ENCODE data around the gene SLC44A1. TPM values are rescaled to one million over a fixed set of nuclear protein-coding genes. Genes with fewer than 3 reads are reported as not detected.
A peak's percentile ranks its signal among the peaks of the same experiment; 100 is the strongest.

Gene SLC44A1
- total RNA-seq, 2 donors from 2014 or later: 147 to 157 TPM

DNA sequence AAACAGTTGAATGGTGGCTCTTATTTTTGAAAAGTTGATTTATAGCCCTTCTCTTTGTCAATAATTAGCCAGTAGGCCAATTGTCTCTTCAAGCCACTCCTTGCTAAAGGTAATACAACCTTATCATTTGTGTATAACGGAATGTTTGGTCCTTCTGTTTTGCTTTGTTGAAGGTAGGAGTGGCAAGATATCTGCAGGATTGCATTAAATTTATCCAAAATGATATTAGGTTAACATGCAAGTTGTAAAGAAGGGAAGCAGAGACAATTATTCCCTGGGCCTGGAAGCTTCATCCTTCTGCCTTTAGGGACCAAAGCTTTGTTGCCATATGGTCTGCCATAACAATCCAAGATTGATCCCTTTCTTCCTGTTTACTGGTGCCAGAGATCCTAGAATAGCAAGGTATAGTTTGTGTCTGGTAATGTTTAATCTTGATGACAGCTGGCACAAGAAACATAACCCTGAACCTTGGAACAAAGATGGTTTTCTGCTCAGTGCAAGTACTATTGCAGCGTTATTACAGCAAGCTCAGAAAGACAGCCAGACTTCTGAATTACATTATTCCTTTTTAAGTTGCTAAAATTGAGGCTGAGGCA is 187.9 kb downstream of the SLC44A1 start:
- DNase-seq: no peak
- peak; percentile 89 for ATAC-seq
- intact Hi-C loops (cut with DNase I, micrococcal nuclease): no loop called here

DNA sequence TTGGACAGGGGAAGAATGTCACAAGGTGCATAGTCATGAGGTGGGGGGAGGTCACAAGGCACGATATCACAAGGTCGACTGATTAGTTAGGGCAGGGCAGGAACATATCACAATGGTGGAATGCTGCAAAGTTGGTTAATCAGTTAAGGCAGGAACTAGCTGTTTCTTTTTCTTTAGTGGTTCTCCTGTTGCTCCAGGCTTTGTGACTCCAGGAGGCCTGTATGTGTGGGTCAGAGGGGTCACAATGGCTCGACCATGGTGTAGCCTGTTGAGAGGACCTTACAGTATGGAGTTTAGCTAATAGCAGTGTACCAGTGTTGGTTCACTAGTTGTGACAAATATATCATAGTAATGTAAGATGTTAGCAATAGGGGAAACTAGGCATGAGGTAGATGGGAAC is 191.0 kb downstream of the SLC44A1 start:
- DNase-seq (no peak), ATAC-seq (no peak)
- intact Hi-C loops (cut with DNase I, micrococcal nuclease): no loop called here

DNA sequence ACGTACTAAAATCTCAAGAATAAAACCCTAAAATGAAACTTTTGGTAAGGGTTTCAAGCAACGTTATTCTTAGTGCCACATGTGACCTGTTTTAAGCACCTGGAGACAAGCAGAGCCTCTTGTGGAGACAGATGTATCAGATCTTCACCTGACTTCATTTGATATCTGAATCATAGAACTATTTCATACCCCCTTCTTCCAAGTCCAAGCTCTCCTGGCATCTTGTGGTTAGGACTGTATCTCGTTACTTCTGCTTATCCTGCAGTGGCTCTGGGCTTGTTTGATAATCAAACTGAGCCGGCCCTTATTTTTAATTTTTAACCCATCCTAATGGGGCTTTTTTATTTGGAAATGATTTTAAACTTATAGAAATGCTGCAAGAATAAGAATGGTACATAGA is 192.3 kb downstream of the SLC44A1 start:
- DNase-seq: no peak
- ATAC-seq: no peak
- intact Hi-C loops (cut with DNase I, micrococcal nuclease): no loop called here

DNA sequence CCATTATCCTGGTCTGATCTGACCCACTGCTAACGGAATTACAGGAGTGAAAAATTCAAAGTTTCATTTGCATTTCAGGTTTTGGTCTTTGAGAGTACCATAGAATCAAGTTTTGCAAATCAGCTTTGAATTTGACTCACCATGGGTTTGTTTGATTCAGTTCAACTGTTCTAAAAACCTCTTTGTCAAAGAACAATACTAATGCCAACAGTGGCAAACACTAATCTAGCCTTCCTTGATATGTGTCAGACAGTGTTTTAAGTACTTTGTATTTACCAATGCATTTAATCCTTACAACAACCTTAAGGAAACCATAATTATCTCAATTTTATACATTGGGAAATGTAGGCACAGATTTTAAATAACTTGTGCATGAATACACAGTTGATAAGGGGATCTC is 193.3 kb downstream of the SLC44A1 start:
- intact Hi-C loops (cut with DNase I, micrococcal nuclease): no loop called here
- DNase-seq: no peak
- ATAC-seq: no peak

DNA sequence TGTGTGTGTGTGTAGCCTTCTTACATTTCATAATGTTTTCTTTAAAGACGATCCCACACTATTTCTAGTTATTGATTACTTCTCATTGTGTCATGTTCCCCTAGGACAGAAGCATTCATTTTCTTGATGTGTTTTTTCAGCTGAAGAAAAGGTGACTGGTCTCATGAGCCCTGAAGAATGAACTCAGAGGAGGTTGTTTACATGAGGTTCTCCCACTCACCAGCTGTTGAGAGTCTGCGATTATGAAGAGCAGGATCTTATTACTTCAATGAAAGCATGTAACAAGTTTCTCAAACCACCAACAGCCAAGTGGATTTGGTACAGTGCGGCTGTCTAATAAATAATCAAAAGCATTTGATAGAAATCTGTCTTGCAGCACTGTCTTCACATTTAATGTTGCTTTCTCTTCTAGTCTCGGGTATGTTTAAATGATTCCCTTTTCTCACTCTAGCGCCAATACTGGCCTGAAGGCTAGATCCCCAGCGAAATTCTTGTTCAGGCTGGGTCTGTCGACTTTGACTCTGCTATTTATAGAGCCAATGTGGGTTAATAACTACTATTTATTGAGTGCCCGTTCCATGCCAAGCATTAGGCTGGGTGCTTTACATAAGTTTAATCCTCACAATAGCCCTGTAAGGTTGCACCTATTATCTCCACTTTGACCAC is 193.8 kb downstream of the SLC44A1 start:
- ATAC-seq (no peak), DNase-seq (no peak)
- intact Hi-C loops (cut with DNase I, micrococcal nuclease): no loop called here

DNA sequence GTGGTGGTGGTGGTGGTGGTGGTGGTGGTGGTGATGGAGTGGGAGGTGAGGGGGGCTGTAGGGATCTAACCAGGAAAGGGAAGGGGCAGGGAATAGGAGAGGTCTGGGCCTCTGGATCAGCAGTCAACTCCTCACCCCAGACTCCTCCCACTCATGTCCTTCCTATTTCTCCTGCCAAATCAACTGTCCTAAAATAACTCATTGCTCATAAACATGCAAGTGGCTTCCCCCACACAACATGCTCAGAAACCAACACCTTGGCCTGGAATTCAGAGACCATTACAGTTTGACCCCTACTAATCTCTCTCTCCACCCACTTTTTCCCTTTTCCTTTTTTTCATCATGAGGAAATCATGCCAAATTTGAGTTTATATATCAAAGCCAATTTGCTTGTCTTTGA is 195.0 kb downstream of the SLC44A1 start:
- DNase-seq (no peak), ATAC-seq (peak; percentile 62)
- intact Hi-C loops (cut with DNase I, micrococcal nuclease): no loop called here

DNA sequence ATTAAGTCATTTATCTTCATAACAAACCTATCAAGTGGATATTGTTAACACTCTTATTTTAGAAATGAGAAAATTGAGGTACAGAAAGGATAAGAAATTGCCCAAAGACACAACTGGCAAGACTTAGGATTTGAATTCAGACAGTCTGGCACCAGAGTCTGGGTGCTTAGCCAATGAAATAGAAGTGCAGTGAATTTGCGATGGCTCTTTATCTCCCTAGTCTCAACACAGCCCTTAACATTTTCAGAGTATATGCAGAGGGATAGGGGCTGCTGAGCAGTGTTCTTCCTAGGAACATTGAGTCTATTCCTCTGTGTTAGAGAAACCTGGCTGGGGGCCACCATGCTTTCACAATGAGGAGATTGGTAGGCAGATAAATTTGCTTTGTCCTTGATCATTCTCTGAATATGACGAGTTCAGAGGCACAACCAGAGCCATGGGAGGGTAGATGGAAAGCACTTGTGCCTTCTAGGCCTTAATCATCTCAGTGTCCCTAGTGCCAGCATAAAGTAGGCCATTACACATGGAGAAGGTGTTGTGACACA is 197.2 kb downstream of the SLC44A1 start:
- intact Hi-C loops (cut with DNase I, micrococcal nuclease): no loop called here
- DNase-seq: no peak
- ATAC-seq: no peak

DNA sequence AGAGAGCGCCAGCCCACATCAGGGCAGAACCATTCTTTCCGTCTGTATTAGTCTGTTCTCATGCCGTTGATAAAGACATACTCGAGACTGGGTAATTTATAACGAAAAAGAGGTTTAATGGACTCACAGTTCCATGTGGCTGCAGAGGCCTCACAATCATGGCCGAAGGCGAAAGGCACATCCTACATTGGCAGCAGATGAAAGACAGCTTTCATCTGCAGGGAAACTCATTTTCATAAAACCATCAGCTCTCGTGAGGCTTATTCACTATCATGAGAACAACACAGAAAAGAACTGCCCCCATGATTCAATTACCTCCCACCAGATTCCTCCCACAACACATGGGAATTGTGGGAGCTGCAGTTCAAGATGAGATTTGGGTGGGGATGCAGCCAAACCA is 198.7 kb downstream of the SLC44A1 start:
- no peak for DNase-seq
- intact Hi-C loops (cut with DNase I, micrococcal nuclease): no loop called here
- no peak for ATAC-seq

DNA sequence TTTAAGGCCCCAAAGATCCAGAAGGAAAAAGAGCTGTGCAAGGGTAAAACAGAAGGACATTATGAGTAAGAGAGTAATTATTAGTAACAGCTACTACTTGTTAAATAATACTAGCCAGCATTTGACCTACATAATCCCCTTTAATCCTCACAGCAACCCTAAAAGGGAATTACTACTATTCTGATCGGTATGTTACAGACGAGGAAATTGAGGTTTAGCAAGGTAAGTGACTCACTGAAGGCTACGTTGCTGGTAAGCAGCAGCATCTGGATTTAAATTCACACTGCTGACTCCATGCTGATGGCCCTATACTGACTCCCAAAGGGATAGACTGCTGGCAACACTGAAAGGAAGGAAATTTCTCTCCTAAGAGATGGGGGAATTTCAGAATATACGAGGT is 199.7 kb downstream of the SLC44A1 start:
- DNase-seq: no peak
- no peak for ATAC-seq
- intact Hi-C loops (cut with DNase I, micrococcal nuclease): no loop called here

DNA sequence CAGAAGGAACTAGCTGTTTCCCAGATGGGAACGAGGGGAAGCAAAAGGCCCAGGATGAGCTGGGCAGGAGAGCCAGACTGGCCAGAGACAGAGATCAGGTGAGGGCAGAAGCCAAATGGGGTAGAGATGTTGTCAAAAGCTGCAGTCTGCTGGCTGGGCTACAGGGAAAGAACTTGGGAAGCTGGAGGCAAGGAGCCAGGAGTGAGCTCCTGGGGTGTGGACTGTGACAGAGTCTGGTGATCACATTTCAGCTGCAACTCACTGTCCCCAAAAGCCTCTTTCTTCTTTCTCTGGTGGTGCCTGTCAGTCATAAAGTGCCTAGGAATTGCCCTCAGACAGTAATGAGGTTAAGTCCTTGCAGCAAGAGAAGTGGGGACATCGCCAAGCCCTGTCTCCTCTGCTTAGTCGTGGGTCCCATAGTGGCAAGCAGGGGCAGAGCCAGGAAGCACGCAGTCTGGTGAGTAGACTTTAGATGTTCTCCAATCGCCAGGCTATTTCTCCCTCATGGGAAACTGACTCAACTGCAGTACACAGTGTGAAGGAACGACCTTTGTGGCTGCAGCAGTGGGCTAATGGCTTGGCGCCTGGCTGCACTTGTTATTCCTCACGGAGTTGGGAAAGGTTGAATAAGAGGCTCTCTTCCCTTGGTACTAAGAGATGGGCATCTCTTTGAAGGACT is 200.9 kb downstream of the SLC44A1 start:
- no peak for ATAC-seq
- intact Hi-C loops (cut with DNase I, micrococcal nuclease): no loop called here
- no peak for DNase-seq

DNA sequence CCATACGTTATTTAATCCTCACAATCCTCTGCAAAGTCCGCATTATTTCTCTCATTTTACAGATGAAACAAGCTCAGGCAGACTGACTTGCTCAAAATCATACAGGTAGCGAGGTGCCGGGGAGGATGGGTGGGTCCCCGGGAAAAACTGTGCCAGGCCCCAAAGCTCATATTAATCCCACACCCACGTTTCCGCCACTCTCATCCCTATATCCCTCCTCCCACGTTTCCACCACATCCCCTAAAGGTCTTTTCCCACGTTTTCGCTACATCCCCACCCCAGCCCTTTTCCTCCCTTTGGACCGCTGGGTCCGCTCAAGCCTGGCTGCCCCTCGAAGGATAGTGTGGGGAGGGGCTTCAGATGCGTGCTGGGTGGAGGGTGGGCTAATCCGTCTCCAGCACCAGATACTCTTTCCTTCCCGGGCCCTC is 202.9 kb downstream of the SLC44A1 start:
- no peak for ATAC-seq
- intact Hi-C loops (cut with DNase I, micrococcal nuclease): no loop called here
- no peak for DNase-seq

DNA sequence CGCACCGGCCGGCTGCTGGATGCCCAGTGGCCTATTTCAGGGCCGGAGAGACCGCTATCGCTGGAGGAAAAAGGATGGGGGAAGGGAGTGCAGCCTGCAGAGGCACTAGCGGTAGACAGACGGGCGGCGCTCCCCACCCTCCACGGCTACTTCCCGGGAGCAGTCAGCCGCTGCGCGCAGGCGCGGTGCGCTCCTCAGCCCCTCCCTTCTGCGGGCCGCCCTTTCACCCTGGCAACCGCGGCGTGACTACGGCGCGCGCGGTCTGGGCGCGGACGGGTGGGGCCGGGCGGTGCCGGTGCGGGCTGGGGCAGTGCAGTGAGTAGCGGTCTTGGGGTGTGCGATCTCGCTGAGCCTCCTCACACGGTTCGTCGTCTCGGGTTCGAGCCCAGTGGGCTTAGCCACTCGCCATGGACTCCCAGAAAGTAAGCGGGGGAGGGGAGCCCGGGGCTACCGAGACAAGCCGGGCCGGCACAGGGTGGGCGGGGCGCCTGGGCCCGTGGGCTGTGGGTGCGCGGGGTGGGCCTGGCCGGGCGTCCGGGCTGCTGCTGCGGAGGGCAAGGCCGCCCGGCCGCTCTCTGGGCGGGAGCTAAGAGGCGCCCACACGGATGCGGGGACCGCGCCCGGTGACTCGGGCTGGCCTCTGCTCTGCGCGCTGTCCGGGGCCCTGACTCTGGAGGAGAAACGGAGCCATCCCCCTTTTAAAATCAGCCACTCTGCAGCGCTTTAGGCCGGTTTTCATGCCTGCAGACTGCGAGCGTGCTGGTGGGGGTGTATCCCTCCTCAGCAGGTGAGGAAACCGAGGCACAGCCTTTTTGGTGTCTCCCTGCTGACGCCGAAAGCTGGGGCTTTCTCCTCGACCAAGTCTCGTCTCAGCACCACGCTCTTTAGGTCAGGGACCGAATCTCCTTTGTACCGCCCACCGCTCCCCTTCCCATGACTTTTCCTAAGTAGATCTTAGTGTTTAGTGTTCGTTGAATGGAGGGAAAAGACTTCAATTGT is 203.7 kb downstream of the SLC44A1 start, which contains the start of gene FSD1L:
FSD1L (plus strand) TSS at position 221 of the 999 bp plus-strand sequence; CDS start at position 408, 187 bp downstream.
- ATAC-seq (peak; percentile 99), DNase-seq (peak; percentile 95 to 96)
- intact Hi-C loops (cut with DNase I, micrococcal nuclease): no loop called here

DNA sequence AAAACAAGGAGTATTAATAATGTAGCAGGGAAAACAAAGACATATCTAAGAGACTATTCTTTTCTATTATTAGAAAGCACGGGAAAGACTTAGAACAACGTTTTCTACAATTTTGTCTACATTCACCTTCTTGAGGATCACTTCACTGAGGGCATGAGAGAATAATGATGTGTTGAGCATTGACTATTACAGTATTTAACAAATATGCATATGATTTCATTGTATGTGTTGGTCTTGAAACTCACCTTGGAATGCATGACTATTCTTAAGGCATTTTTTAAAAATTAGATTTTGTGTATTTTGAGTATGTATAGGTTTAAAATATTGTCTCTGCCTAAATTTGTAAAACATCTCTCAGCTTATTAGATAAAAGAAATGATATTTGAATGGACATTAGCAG is 204.6 kb downstream of the SLC44A1 start:
- DNase-seq (no peak), ATAC-seq (no peak)
- intact Hi-C loops (cut with DNase I, micrococcal nuclease): no loop called here

DNA sequence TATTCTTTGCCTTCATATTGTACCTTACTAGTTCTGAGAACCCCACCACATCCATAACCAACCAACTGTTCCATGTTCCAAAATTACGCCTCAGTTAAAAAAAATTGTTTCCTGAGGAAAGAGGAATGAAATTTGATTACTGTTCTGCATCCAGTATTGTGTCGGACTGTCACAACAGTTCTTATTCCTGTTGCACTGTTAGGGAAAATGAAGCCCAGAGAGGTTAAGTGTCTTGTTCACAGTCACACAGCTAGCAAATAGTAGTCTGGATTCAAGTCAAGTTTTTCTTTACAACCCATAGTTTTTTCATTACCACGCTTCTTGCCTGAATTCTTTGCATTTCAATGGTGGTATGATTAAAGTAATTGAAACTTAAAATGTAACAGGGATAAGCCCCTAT is 207.7 kb downstream of the SLC44A1 start:
- DNase-seq: no peak
- intact Hi-C loops (cut with DNase I, micrococcal nuclease): no loop called here
- no peak for ATAC-seq

DNA sequence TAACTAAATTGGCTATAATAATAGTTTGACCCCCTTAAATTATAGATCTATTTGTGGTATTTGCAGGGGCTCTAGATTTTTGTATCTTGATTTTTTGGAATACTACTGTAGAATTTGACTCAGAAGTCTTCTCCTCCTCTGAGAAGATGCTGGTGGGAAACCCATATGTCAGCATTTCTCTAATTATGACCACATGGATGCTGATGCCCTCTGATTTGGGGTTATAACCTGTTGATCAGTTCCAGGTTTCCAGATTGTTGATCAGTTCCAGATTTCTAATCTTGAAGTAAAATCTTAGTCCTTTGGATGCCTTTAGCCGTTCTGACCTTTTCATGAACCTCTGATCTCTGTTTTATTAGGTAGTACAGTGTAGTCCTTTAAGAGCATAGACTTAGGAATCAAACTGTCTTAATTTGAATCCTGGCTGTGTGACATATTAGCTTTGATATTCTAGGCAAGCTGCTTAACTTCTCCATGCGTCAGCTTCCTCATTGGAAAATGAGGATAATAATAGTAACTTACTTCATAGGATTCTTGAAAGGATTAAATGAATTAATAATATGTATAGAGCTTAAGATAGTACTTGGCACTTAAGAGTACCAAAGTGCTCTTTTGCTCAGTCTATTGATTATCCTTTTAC is 211.5 kb downstream of the SLC44A1 start:
- DNase-seq (no peak), ATAC-seq (no peak)
- intact Hi-C loops (cut with DNase I, micrococcal nuclease): no loop called here

DNA sequence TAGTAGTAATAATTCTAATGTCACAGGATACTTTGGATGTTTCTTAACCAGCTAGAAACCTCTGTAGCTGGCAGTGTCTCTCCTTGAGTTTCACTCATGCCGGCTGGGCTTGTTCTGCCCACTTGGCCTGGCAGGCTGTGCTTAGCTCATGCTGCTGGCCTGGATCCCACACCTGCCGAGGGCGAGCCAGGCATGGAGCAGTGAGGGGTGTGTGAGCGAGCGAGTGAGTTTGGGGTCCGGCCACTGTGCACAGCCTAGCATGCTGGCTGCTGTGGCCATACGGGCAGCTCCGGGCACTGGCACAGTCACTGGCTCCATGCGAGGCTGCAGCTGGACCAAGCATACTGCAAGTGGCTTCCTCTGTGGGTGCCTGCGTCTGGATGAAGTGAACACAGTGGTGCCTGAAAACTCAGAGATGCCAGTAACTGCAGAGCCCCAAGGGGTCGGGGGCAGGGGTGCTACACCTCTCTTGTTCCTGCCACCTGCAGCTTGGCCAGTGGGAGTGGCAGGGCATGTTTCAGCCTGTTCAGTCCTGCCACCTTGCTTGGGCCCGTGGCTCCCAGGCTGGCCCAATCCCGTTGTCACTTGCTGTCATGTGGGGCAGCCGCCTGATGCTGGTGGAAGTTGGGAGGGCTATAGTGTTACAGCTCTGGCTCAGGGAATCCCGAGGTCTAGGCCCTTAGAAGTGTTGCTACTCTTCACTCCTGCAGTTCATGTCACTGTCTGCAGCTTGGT is 213.3 kb downstream of the SLC44A1 start:
- ATAC-seq (no peak), DNase-seq (no peak)
- intact Hi-C loops (cut with DNase I, micrococcal nuclease): no loop called here

DNA sequence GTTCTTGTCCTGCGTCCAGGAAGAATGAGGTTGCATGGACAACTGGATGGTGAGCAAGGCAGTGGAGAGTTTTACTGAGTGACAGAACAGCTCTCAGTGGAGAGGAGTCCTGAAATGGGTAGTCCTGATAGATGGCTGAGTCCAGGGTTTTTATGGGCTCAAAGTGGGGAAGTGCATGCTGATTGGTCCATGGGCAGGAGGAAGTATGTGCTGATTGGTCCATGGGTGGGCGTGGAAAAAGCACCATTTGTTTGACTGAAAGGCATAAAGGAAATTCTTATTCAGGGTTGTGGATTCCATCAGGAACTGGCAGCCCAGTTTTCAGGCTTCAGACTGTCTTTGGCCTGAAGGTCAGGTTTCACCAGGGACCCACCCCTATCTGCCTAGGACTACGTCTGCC is 214.0 kb downstream of the SLC44A1 start:
- intact Hi-C loops (cut with DNase I, micrococcal nuclease): no loop called here
- ATAC-seq (no peak), DNase-seq (no peak)

DNA sequence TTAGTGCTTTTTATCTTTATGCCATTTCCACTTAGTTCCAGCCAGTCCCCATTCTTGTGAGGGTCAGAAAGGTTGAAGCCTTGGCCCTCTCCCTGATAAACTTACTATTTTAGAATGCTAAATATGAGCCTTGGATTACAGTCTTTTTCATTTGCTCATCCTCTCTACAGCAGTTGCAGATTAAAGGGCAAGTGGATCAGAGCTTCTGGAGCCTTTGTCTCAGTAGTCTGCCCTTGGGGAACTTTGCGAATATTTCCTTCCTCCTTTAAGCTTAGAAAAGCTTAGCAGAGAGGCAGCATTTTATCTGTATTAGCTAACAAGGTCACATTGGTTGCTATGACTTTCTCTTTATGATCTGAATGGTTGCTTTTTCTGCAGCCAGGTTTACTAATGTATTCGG is 214.9 kb downstream of the SLC44A1 start:
- no peak for DNase-seq
- no peak for ATAC-seq
- intact Hi-C loops (cut with DNase I, micrococcal nuclease): no loop called here

All from left colon (tissue), 2 donors.